MCF 10A (cell line): ENCODE data around the gene MACC1. TPM values are rescaled to one million over a fixed set of nuclear protein-coding genes. Genes with fewer than 3 reads are reported as not detected.
"Not testable (repeated sequence)": the region's sequence is repeated elsewhere in the genome, so short reads cannot be mapped to it uniquely, and the experiment has no call there.

Source experiments
- BruUV-seq: library from RNA; stranded (reverse); fragments of 400-500 nt; replicated peaks from 2 replicates; lab custom pipeline; 2021; lab: Mats Ljungman, UMichigan
- CTCF ChIA-PET: fragments of 300-600 bp; sonication (Branson Sonifier 250); formaldehyde crosslinking; extraction: SDS; loops from one replicate; lab custom pipeline; 2021; ENCODE audit warnings: antibody characterized with exemption, inconsistent platforms; lab: Yijun Ruan, JAX
- POLR2A ChIA-PET: fragments of 300-600, 350-650 bp; sonication (Branson Sonifier 250); formaldehyde crosslinking; extraction: SDS; loops from one replicate; lab custom pipeline; 2020; ENCODE audit warnings: antibody characterized with exemption, inconsistent platforms; lab: Yijun Ruan, JAX
- DNase-seq: peaks from one replicate; pipeline ENCODE4 v3.0.0-alpha.2; 2018; ENCODE audit not compliant: unreplicated experiment
- H3K27ac Mint-ChIP-seq: one replicate; pipeline ENCODE4 v1.8.0; 2022; ENCODE audit warnings: mild to moderate bottlenecking, low read depth, mixed read lengths; ENCODE audit not compliant: unreplicated experiment
- H3K27me3 Mint-ChIP-seq: one replicate; pipeline ENCODE4 v1.8.0; 2022; ENCODE audit warnings: mixed read lengths; ENCODE audit not compliant: insufficient read depth, unreplicated experiment
- H3K36me3 Mint-ChIP-seq: one replicate; pipeline ENCODE4 v1.8.0; 2022; ENCODE audit warnings: mild to moderate bottlenecking, moderate library complexity, mixed read lengths; ENCODE audit not compliant: insufficient read depth, unreplicated experiment
- H3K4me1 Mint-ChIP-seq: one replicate; pipeline ENCODE4 v1.8.0; 2022; ENCODE audit warnings: mixed read lengths; ENCODE audit not compliant: insufficient read depth, unreplicated experiment
- H3K4me3 Mint-ChIP-seq: one replicate; pipeline ENCODE4 v1.8.0; 2022; ENCODE audit warnings: mild to moderate bottlenecking, moderate library complexity, mixed read lengths; ENCODE audit not compliant: unreplicated experiment
- H3K9me3 Mint-ChIP-seq: one replicate; pipeline ENCODE4 v1.8.0; 2022; ENCODE audit warnings: mixed read lengths; ENCODE audit not compliant: unreplicated experiment
- CTCF ChIP-seq: fragments of 200-600 bp; IDR thresholded peaks from one replicate; pipeline ENCODE4 v1.8.0; 2022; ENCODE audit warnings: antibody characterized with exemption, mild to moderate bottlenecking; ENCODE audit not compliant: unreplicated experiment
- intact Hi-C: fragments of 100-400 bp; cut with micrococcal nuclease; formaldehyde crosslinking; loops from 2 replicates; pipeline ENCODE4 v1.14.1; 2022
- total RNA-seq: library from RNA; stranded (reverse); gene quantifications from 2 replicates; pipeline ENCODE4 v1.2.3, GENCODE V29; 2022

Gene MACC1
- total RNA-seq, 1 experiment from 2014 or later: 0.14 TPM

- peaks cover 25% of the 10 kb centered on the region for H3K4me1 Mint-ChIP-seq
- DNase-seq: no peak
- no peaks in the 10 kb centered on the region for H3K36me3 Mint-ChIP-seq
- intact Hi-C loops: no loop called here
- no TSS peak for BruUV-seq
- H3K4me3 Mint-ChIP-seq: no peak overlapping the region
- H3K27me3 Mint-ChIP-seq: no peaks in the 10 kb centered on the region
- no peak for TF ChIP-seq CTCF
- ChIA-PET CTCF (no interaction called here), POLR2A (no interaction called here)
- no peaks in the 10 kb centered on the region for H3K9me3 Mint-ChIP-seq
- no peak overlapping the region for H3K27ac Mint-ChIP-seq
These were observed 3.1 kb downstream of the MACC1 start for GRCh38 chr7:20214132-20214531.

- H3K36me3 Mint-ChIP-seq: peaks cover 6% of the 10 kb centered on the region
- peaks cover 18% of the 10 kb centered on the region for H3K4me1 Mint-ChIP-seq
- CTCF ChIA-PET: no interaction called here
- H3K27ac Mint-ChIP-seq: no peak overlapping the region
- intact Hi-C loops: no loop called here
- no TSS peak for BruUV-seq
- POLR2A ChIA-PET: no interaction called here
- no peak overlapping the region for H3K4me3 Mint-ChIP-seq
- TF ChIP-seq CTCF: no peak
- DNase-seq: no peak
- no peaks in the 10 kb centered on the region for H3K9me3 Mint-ChIP-seq
- no peaks in the 10 kb centered on the region for H3K27me3 Mint-ChIP-seq
These were observed 3.8 kb downstream of the MACC1 start for GRCh38 chr7:20213378-20213777.

GRCh38 chr7:20211376-20211775 lies 5.8 kb downstream of the MACC1 start:
- TF ChIP-seq CTCF: no peak
- no peaks in the 10 kb centered on the region for H3K27me3 Mint-ChIP-seq
- DNase-seq: no peak
- BruUV-seq: no TSS peak
- H3K36me3 Mint-ChIP-seq: peaks cover 6% of the 10 kb centered on the region
- ChIA-PET CTCF (no interaction called here), POLR2A (no interaction called here)
- no peak overlapping the region for H3K27ac Mint-ChIP-seq
- peaks cover 3% of the 10 kb centered on the region for H3K4me1 Mint-ChIP-seq
- peaks cover under 1% of the 10 kb centered on the region for H3K9me3 Mint-ChIP-seq
- no peak overlapping the region for H3K4me3 Mint-ChIP-seq
- intact Hi-C loops: no loop called here

GRCh38 chr7:20208651-20209307 lies 8.4 kb downstream of the MACC1 start:
- BruUV-seq: no TSS peak
- ChIA-PET CTCF (interaction anchor here (0.6 kb wide), 1 partner anchor 187 kb away, joined by 3 read pairs; no protein-coding TSS in a partner anchor), POLR2A (no interaction called here)
- intact Hi-C loops: no loop called here
- H3K27me3 Mint-ChIP-seq: no peaks in the 10 kb centered on the region
- no peak overlapping the region for H3K27ac Mint-ChIP-seq
- peaks cover 6% of the 10 kb centered on the region for H3K36me3 Mint-ChIP-seq
- H3K4me1 Mint-ChIP-seq: no peaks in the 10 kb centered on the region
- TF ChIP-seq CTCF: no peak
- DNase-seq: no peak
- H3K9me3 Mint-ChIP-seq: peaks cover 11% of the 10 kb centered on the region
- H3K4me3 Mint-ChIP-seq: no peak overlapping the region

GRCh38 chr7:20207811-20208210 lies 9.4 kb downstream of the MACC1 start:
- H3K4me1 Mint-ChIP-seq, H3K27me3 Mint-ChIP-seq, intact Hi-C loops, H3K36me3 Mint-ChIP-seq, POLR2A ChIA-PET, H3K27ac Mint-ChIP-seq, CTCF ChIA-PET, DNase-seq, H3K4me3 Mint-ChIP-seq, BruUV-seq: not testable (repeated sequence)
- peaks cover 11% of the 10 kb centered on the region for H3K9me3 Mint-ChIP-seq
